Measurements from ENCODE around the gene RALGPS1. TPM values are rescaled to one million over a fixed set of nuclear protein-coding genes. Genes with fewer than 3 reads are reported as not detected.

RALGPS1 gene
- polyA plus RNA-seq, 2 donors = 3.8 to 6.4 TPM

- Histone ChIP-seq H3K4me1 (ENCODE audit: control insufficient read depth in 2 of 2, insufficient read depth in 2 of 2, low read length in 1 of 2) (no peaks in the 10 kb centered on the region), H3K4me3 (ENCODE audit: low read depth in 1 of 2, low read length in 2 of 2) (no peak overlapping the region), H3K9me3 (ENCODE audit: control insufficient read depth in 2 of 2, insufficient read depth in 1 of 2, low read depth in 1 of 2, low read length in 1 of 2) (no peaks in the 10 kb centered on the region), H3K36me3 (ENCODE audit: control insufficient read depth in 2 of 2, insufficient read depth in 2 of 2, low read length in 1 of 2) (no peaks in the 10 kb centered on the region), H3K27ac (ENCODE audit: low read depth in 2 of 2, low read length in 1 of 2) (no peak overlapping the region), H3K27me3 (ENCODE audit: control insufficient read depth in 1 of 2, insufficient read depth in 2 of 2, low read length in 2 of 2) (no peaks in the 10 kb centered on the region)
- 82 to 86% methylated on average over 4 of the region's 4 CpGs for WGBS, 2 donors
Observed at GRCh38 chr9:127106466-127106855, 191.9 kb downstream of the RALGPS1 start.

GRCh38 chr9:127107171-127107928 lies 192.8 kb downstream of the RALGPS1 start:
- H3K4me3 ChIP-seq (ENCODE audit: low read depth in 1 of 2, low read length in 2 of 2) = no peak overlapping the region
- H3K36me3 ChIP-seq (ENCODE audit: control insufficient read depth in 2 of 2, insufficient read depth in 2 of 2, low read length in 1 of 2) = no peaks in the 10 kb centered on the region
- no peaks in the 10 kb centered on the region for H3K9me3 ChIP-seq (ENCODE audit: control insufficient read depth in 2 of 2, insufficient read depth in 1 of 2, low read depth in 1 of 2, low read length in 1 of 2)
- no peaks in the 10 kb centered on the region for H3K27me3 ChIP-seq (ENCODE audit: control insufficient read depth in 1 of 2, insufficient read depth in 2 of 2, low read length in 2 of 2)
- H3K27ac ChIP-seq (ENCODE audit: low read depth in 2 of 2, low read length in 1 of 2) = peak overlapping the region; percentile 6 to 24
- WGBS, 2 donors = 79 to 84% methylated on average over 11 of the region's 11 CpGs
- peaks cover 2 to 6% of the 10 kb centered on the region in 2 donors for H3K4me1 ChIP-seq (ENCODE audit: control insufficient read depth in 2 of 2, insufficient read depth in 2 of 2, low read length in 1 of 2)

GRCh38 chr9:127107929-127108876 lies 193.6 kb downstream of the RALGPS1 start:
- Histone ChIP-seq H3K27ac (ENCODE audit: low read depth in 2 of 2, low read length in 1 of 2) (peak overlapping the region in 1 of 2 donors; percentile 24), H3K36me3 (ENCODE audit: control insufficient read depth in 2 of 2, insufficient read depth in 2 of 2, low read length in 1 of 2) (no peaks in the 10 kb centered on the region), H3K9me3 (ENCODE audit: control insufficient read depth in 2 of 2, insufficient read depth in 1 of 2, low read depth in 1 of 2, low read length in 1 of 2) (no peaks in the 10 kb centered on the region), H3K4me3 (ENCODE audit: low read depth in 1 of 2, low read length in 2 of 2) (no peak overlapping the region), H3K4me1 (ENCODE audit: control insufficient read depth in 2 of 2, insufficient read depth in 2 of 2, low read length in 1 of 2) (peaks cover 4 to 14% of the 10 kb centered on the region in 2 donors), H3K27me3 (ENCODE audit: control insufficient read depth in 1 of 2, insufficient read depth in 2 of 2, low read length in 2 of 2) (no peaks in the 10 kb centered on the region)
- 89 to 92% methylated on average over 38 of the region's 38 CpGs for WGBS, 2 donors

- 71 to 73% methylated on average over 5 of the region's 5 CpGs for WGBS, 2 donors
- H3K9me3 ChIP-seq (ENCODE audit: control insufficient read depth in 2 of 2, insufficient read depth in 1 of 2, low read depth in 1 of 2, low read length in 1 of 2) = no peaks in the 10 kb centered on the region
- no peaks in the 10 kb centered on the region for H3K27me3 ChIP-seq (ENCODE audit: control insufficient read depth in 1 of 2, insufficient read depth in 2 of 2, low read length in 2 of 2)
- H3K4me1 ChIP-seq (ENCODE audit: control insufficient read depth in 2 of 2, insufficient read depth in 2 of 2, low read length in 1 of 2) = peaks cover 7 to 17% of the 10 kb centered on the region in 2 donors
- H3K27ac ChIP-seq (ENCODE audit: low read depth in 2 of 2, low read length in 1 of 2) = no peak overlapping the region
- H3K4me3 ChIP-seq (ENCODE audit: low read depth in 1 of 2, low read length in 2 of 2) = no peak overlapping the region
- H3K36me3 ChIP-seq (ENCODE audit: control insufficient read depth in 2 of 2, insufficient read depth in 2 of 2, low read length in 1 of 2) = no peaks in the 10 kb centered on the region
Observed at GRCh38 chr9:127109212-127109711, 194.7 kb downstream of the RALGPS1 start.

GRCh38 chr9:127112056-127112455 lies 197.5 kb downstream of the RALGPS1 start:
- H3K36me3 ChIP-seq (ENCODE audit: control insufficient read depth in 2 of 2, insufficient read depth in 2 of 2, low read length in 1 of 2) = no peaks in the 10 kb centered on the region
- no peaks in the 10 kb centered on the region for H3K9me3 ChIP-seq (ENCODE audit: control insufficient read depth in 2 of 2, insufficient read depth in 1 of 2, low read depth in 1 of 2, low read length in 1 of 2)
- peak overlapping the region; percentile 78 to 95 for H3K27ac ChIP-seq (ENCODE audit: low read depth in 2 of 2, low read length in 1 of 2)
- peaks cover 11 to 20% of the 10 kb centered on the region in 2 donors for H3K4me1 ChIP-seq (ENCODE audit: control insufficient read depth in 2 of 2, insufficient read depth in 2 of 2, low read length in 1 of 2)
- H3K27me3 ChIP-seq (ENCODE audit: control insufficient read depth in 1 of 2, insufficient read depth in 2 of 2, low read length in 2 of 2) = no peaks in the 10 kb centered on the region
- no peak overlapping the region for H3K4me3 ChIP-seq (ENCODE audit: low read depth in 1 of 2, low read length in 2 of 2)
- WGBS, 2 donors = 29 to 49% methylated on average over 7 of the region's 7 CpGs

GRCh38 chr9:127112735-127113161 lies 198.2 kb downstream of the RALGPS1 start:
- H3K4me3 ChIP-seq (ENCODE audit: low read depth in 1 of 2, low read length in 2 of 2) = no peak overlapping the region
- H3K9me3 ChIP-seq (ENCODE audit: control insufficient read depth in 2 of 2, insufficient read depth in 1 of 2, low read depth in 1 of 2, low read length in 1 of 2) = no peaks in the 10 kb centered on the region
- WGBS, 2 donors = 64 to 76% methylated on average over 3 of the region's 3 CpGs
- peak overlapping the region; percentile 78 to 95 for H3K27ac ChIP-seq (ENCODE audit: low read depth in 2 of 2, low read length in 1 of 2)
- no peaks in the 10 kb centered on the region for H3K36me3 ChIP-seq (ENCODE audit: control insufficient read depth in 2 of 2, insufficient read depth in 2 of 2, low read length in 1 of 2)
- H3K4me1 ChIP-seq (ENCODE audit: control insufficient read depth in 2 of 2, insufficient read depth in 2 of 2, low read length in 1 of 2) = peaks cover 11 to 20% of the 10 kb centered on the region in 2 donors
- H3K27me3 ChIP-seq (ENCODE audit: control insufficient read depth in 1 of 2, insufficient read depth in 2 of 2, low read length in 2 of 2) = no peaks in the 10 kb centered on the region

GRCh38 chr9:127113191-127113972 lies 198.8 kb downstream of the RALGPS1 start:
- no peak overlapping the region for H3K4me3 ChIP-seq (ENCODE audit: low read depth in 1 of 2, low read length in 2 of 2)
- H3K36me3 ChIP-seq (ENCODE audit: control insufficient read depth in 2 of 2, insufficient read depth in 2 of 2, low read length in 1 of 2) = no peaks in the 10 kb centered on the region
- peaks cover 11 to 20% of the 10 kb centered on the region in 2 donors for H3K4me1 ChIP-seq (ENCODE audit: control insufficient read depth in 2 of 2, insufficient read depth in 2 of 2, low read length in 1 of 2)
- H3K27ac ChIP-seq (ENCODE audit: low read depth in 2 of 2, low read length in 1 of 2) = peak overlapping the region in 1 of 2 donors; percentile 95
- no peaks in the 10 kb centered on the region for H3K27me3 ChIP-seq (ENCODE audit: control insufficient read depth in 1 of 2, insufficient read depth in 2 of 2, low read length in 2 of 2)
- 75 to 78% methylated on average over 10 of the region's 10 CpGs for WGBS, 2 donors
- no peaks in the 10 kb centered on the region for H3K9me3 ChIP-seq (ENCODE audit: control insufficient read depth in 2 of 2, insufficient read depth in 1 of 2, low read depth in 1 of 2, low read length in 1 of 2)

GRCh38 chr9:127114606-127115005 lies 200.0 kb downstream of the RALGPS1 start:
- H3K27me3 ChIP-seq (ENCODE audit: control insufficient read depth in 1 of 2, insufficient read depth in 2 of 2, low read length in 2 of 2) = no peaks in the 10 kb centered on the region
- WGBS, 2 donors = 84 to 85% methylated on average over 5 of the region's 5 CpGs
- H3K4me1 ChIP-seq (ENCODE audit: control insufficient read depth in 2 of 2, insufficient read depth in 2 of 2, low read length in 1 of 2) = peaks cover 11 to 22% of the 10 kb centered on the region in 2 donors
- H3K36me3 ChIP-seq (ENCODE audit: control insufficient read depth in 2 of 2, insufficient read depth in 2 of 2, low read length in 1 of 2) = no peaks in the 10 kb centered on the region
- no peaks in the 10 kb centered on the region for H3K9me3 ChIP-seq (ENCODE audit: control insufficient read depth in 2 of 2, insufficient read depth in 1 of 2, low read depth in 1 of 2, low read length in 1 of 2)
- H3K4me3 ChIP-seq (ENCODE audit: low read depth in 1 of 2, low read length in 2 of 2) = no peak overlapping the region
- no peak overlapping the region for H3K27ac ChIP-seq (ENCODE audit: low read depth in 2 of 2, low read length in 1 of 2)
